Neural cell (in vitro differentiated cells): ENCODE results near the gene CNOT3. TPM values are rescaled to one million over a fixed set of nuclear protein-coding genes. Genes with fewer than 3 reads are reported as not detected.

Experiments used
- H2AFZ ChIP-seq: fragments of 200-600, 300-800 bp; sonication (generic), shearing (Covaris generic); 2 replicates; pipeline ENCODE4 v1.6.0; 2014; ENCODE audit warnings: low read depth, mild to moderate bottlenecking, antibody characterized with exemption, low read length, moderate library complexity
- H3F3A ChIP-seq: fragments of 200-600 bp; shearing (Covaris generic); 2 replicates; pipeline ENCODE4 v1.6.1; 2016; ENCODE audit warnings: mild to moderate bottlenecking, moderate library complexity, mixed read lengths, antibody characterized with exemption, low read length; ENCODE audit not compliant: insufficient read depth, poor library complexity, severe bottlenecking
- H3K27ac ChIP-seq: fragments of 200-600, 300-800 bp; sonication (generic), shearing (Covaris generic); 2 replicates; pipeline ENCODE4 v1.5.1; 2014; ENCODE audit warnings: mild to moderate bottlenecking, low read length, moderate library complexity
- H3K27me3 ChIP-seq: fragments of 300-800, 200-600 bp; sonication (generic), shearing (Covaris generic); 2 replicates; pipeline ENCODE4 v1.6.0; 2014; ENCODE audit warnings: mild to moderate bottlenecking, low read depth, low read length, moderate library complexity; ENCODE audit not compliant: insufficient read depth
- H3K36me3 ChIP-seq: fragments of 300-800, 200-600 bp; sonication (generic), shearing (Covaris generic); 2 replicates; pipeline ENCODE4 v1.5.1; 2014; ENCODE audit warnings: mild to moderate bottlenecking, antibody characterized with exemption, low read length, moderate library complexity; ENCODE audit not compliant: insufficient read depth
- H3K4me2 ChIP-seq: fragments of 300-800, 200-600 bp; sonication (generic), shearing (Covaris generic); 2 replicates; pipeline ENCODE4 v1.6.0; 2014; ENCODE audit warnings: mild to moderate bottlenecking, low read length
- H3K4me3 ChIP-seq: fragments of 300-800, 200-600 bp; sonication (generic), shearing (Covaris generic); 2 replicates; pipeline ENCODE4 v1.5.1; 2014; ENCODE audit warnings: mild to moderate bottlenecking, low read length, moderate library complexity
- H3K79me2 ChIP-seq: fragments of 200-600 bp; shearing (Covaris generic); replicated peaks from 2 replicates; pipeline ENCODE4 v1.6.0; 2014; ENCODE audit warnings: mild to moderate bottlenecking, low read length, moderate library complexity; ENCODE audit not compliant: insufficient read depth
- H3K9ac ChIP-seq: fragments of 300-800, 200-600 bp; sonication (generic), shearing (Covaris generic); 2 replicates; pipeline ENCODE4 v1.6.1; 2016; ENCODE audit warnings: mild to moderate bottlenecking, low read length, mixed read lengths
- H3K9me2 ChIP-seq: fragments of 200-600 bp; shearing (Covaris generic); 2 replicates; pipeline ENCODE4 v1.6.1; 2016; ENCODE audit warnings: mild to moderate bottlenecking, low read length, mixed read lengths; ENCODE audit not compliant: insufficient read depth
- H3K9me3 ChIP-seq: fragments of 200-600, 300-800 bp; sonication (generic), shearing (Covaris generic); 2 replicates; pipeline ENCODE4 v1.6.1; 2016; ENCODE audit warnings: mild to moderate bottlenecking, mixed run types, low read length, moderate library complexity, mixed read lengths
- H4K20me1 ChIP-seq: fragments of 200-600 bp; shearing (Covaris generic); 2 replicates; pipeline ENCODE4 v1.6.1; 2016; ENCODE audit warnings: mild to moderate bottlenecking, mixed run types; ENCODE audit not compliant: insufficient read depth
- CTCF ChIP-seq: fragments of 450-650 bp; IDR thresholded peaks from 2 replicates; pipeline ENCODE4 v1.5.1; 2014; ENCODE audit warnings: antibody characterized with exemption, mild to moderate bottlenecking, moderate library complexity; ENCODE audit not compliant: poor library complexity, severe bottlenecking
- EP300 ChIP-seq: fragments of 450-650 bp; conservative IDR thresholded peaks from 2 replicates; pipeline ENCODE4 v1.6.1; 2014; ENCODE audit warnings: antibody characterized with exemption, mild to moderate bottlenecking, moderate library complexity; ENCODE audit not compliant: poor library complexity, severe bottlenecking
- EZH2 ChIP-seq: fragments of 200-600, 300-800 bp; shearing (Covaris generic), sonication (generic); IDR thresholded peaks from 2 replicates; pipeline ENCODE4 v1.6.1; 2014; ENCODE audit warnings: antibody characterized with exemption, low read length, borderline replicate concordance, mild to moderate bottlenecking; ENCODE audit not compliant: insufficient read depth, poor library complexity, severe bottlenecking
- MXI1 ChIP-seq: fragments of 450-650 bp; conservative IDR thresholded peaks from 2 replicates; pipeline ENCODE4 v1.6.1; 2014; ENCODE audit warnings: antibody characterized with exemption, mild to moderate bottlenecking; ENCODE audit not compliant: poor library complexity, severe bottlenecking
- POLR2AphosphoS5 ChIP-seq: IDR thresholded peaks from 2 replicates; pipeline ENCODE4 v1.6.1; 2012
- RAD21 ChIP-seq: fragments of 450-650 bp; conservative IDR thresholded peaks from 2 replicates; pipeline ENCODE4 v1.6.1; 2014; ENCODE audit warnings: antibody characterized with exemption, mild to moderate bottlenecking, moderate library complexity
- REST ChIP-seq: IDR thresholded peaks from 2 replicates; pipeline ENCODE4 v1.6.1; 2012; ENCODE audit warnings: borderline replicate concordance
- SMC3 ChIP-seq: fragments of 450-650 bp; conservative IDR thresholded peaks from 2 replicates; pipeline ENCODE4 v1.6.1; 2014; ENCODE audit warnings: antibody characterized with exemption, mild to moderate bottlenecking, moderate library complexity; ENCODE audit not compliant: poor library complexity
- TAF1 ChIP-seq: IDR thresholded peaks from 2 replicates; pipeline ENCODE4 v1.6.1; 2012; ENCODE audit warnings: low read depth
- polyA plus RNA-seq: library from polyadenylated mRNA; depleted of rRNA; stranded (reverse); fragments of >200 nt; gene quantifications from 2 replicates; pipeline ENCODE4 v1.2.3, GENCODE V29; 2014

CNOT3 gene
- polyA plus RNA-seq, 1 donor from 2014 or later = 7.6 TPM

GRCh38 chr19:54191011-54191810 lies 53.6 kb downstream of the CNOT3 start, which contains the start of gene TSEN34:
TSS of gene TSEN34 (plus strand) at chr19:54191308. CDS start at chr19:54191365, 57 bp downstream.
- H3F3A ChIP-seq = no peaks in the 10 kb centered on the region
- H4K20me1 ChIP-seq = no peaks in the 10 kb centered on the region
- TF ChIP-seq EZH2 = no peak
- TF ChIP-seq RAD21 = peak; percentile 35
- peak; percentile 33 for TF ChIP-seq CTCF
- peak; percentile 32 for TF ChIP-seq TAF1
- peak; percentile 80 for TF ChIP-seq REST
- peak; percentile 35 for TF ChIP-seq EP300
- peak; percentile 48 for TF ChIP-seq SMC3
- TF ChIP-seq POLR2AphosphoS5 = peak; percentile 53
- TF ChIP-seq MXI1 = peak; percentile 67
- peak within 1 kb of the TSS; percentile 95 for H3K4me2 ChIP-seq
- no peaks in the 10 kb centered on the region for H3K27me3 ChIP-seq
- peak within 1 kb of the TSS; percentile 95 for H3K27ac ChIP-seq
- H3K9ac ChIP-seq = peak within 1 kb of the TSS; percentile 92
- no peaks in the 10 kb centered on the region for H3K9me2 ChIP-seq
- H3K9me3 ChIP-seq = no peaks in the 10 kb centered on the region
- peak within 1 kb of the TSS; percentile 95 for H2AFZ ChIP-seq
- H3K79me2 ChIP-seq = peaks cover 18% of the 10 kb centered on the region
- H3K36me3 ChIP-seq = no peaks in the 10 kb centered on the region
- H3K4me3 ChIP-seq = peak within 1 kb of the TSS; percentile 99

- peak overlapping the region; percentile 95 for H3K4me2 ChIP-seq
- H4K20me1 ChIP-seq = no peaks in the 10 kb centered on the region
- no peaks in the 10 kb centered on the region for H3K9me2 ChIP-seq
- H3K36me3 ChIP-seq = no peaks in the 10 kb centered on the region
- H3K9ac ChIP-seq = peak overlapping the region; percentile 92
- peak overlapping the region; percentile 95 for H3K27ac ChIP-seq
- no peak for TF ChIP-seq POLR2AphosphoS5
- no peak for TF ChIP-seq REST
- no peak for TF ChIP-seq TAF1
- TF ChIP-seq EZH2 = no peak
- no peak for TF ChIP-seq EP300
- no peak for TF ChIP-seq SMC3
- no peak for TF ChIP-seq RAD21
- TF ChIP-seq CTCF = no peak
- no peak for TF ChIP-seq MXI1
- H3K27me3 ChIP-seq = no peaks in the 10 kb centered on the region
- peak overlapping the region; percentile 99 for H3K4me3 ChIP-seq
- peaks cover 18% of the 10 kb centered on the region for H3K79me2 ChIP-seq
- H2AFZ ChIP-seq = peak overlapping the region; percentile 80
- H3K9me3 ChIP-seq = no peaks in the 10 kb centered on the region
- H3F3A ChIP-seq = no peaks in the 10 kb centered on the region
Measured at GRCh38 chr19:54191811-54192453, 54.4 kb downstream of the CNOT3 start.
